Mesenchymal stem cell (in vitro differentiated cells and primary cell): ENCODE results near the gene TTLL8.
A peak's percentile ranks its signal among the peaks of the same experiment; 100 is the strongest.

Experiments
- DNase-seq: peaks from one replicate; pipeline ENCODE4 v3.0.0-alpha.2; 2013
- H2AFZ ChIP-seq: one replicate; pipeline ENCODE4 v1.6.1; 2013; ENCODE audit warnings: low read depth, mild to moderate bottlenecking, control low read depth, inconsistent platforms, low read length, moderate library complexity
- H2AK5ac ChIP-seq: 2 replicates; pipeline ENCODE4 v1.6.1; 2013; ENCODE audit warnings: low read length, moderate library complexity, mild to moderate bottlenecking, inconsistent platforms; ENCODE audit not compliant: severe bottlenecking
- H2BK120ac ChIP-seq: one replicate; pipeline ENCODE4 v1.6.1; 2013; ENCODE audit warnings: low read depth, mild to moderate bottlenecking, inconsistent platforms, low read length, moderate library complexity
- H2BK12ac ChIP-seq, 2 experiments: one replicate each; pipeline ENCODE4 v1.6.1; 2013; ENCODE audit warnings: inconsistent platforms in 2 of 2, low read length in 2 of 2, mild to moderate bottlenecking in 2 of 2, moderate library complexity in 2 of 2, control low read depth in 1 of 2
- H2BK15ac ChIP-seq: one replicate; pipeline ENCODE4 v1.6.1; 2013; ENCODE audit warnings: mild to moderate bottlenecking, low read depth, inconsistent platforms; ENCODE audit not compliant: poor library complexity, severe bottlenecking
- H2BK5ac ChIP-seq: 2 replicates; pipeline ENCODE4 v1.6.1; 2013; ENCODE audit warnings: low read depth, mild to moderate bottlenecking, low read length, control low read depth, inconsistent platforms; ENCODE audit not compliant: poor library complexity, severe bottlenecking
- H3K14ac ChIP-seq, 2 experiments: one replicate each; pipeline ENCODE4 v1.6.1; 2013; ENCODE audit warnings: inconsistent platforms in 2 of 2, low read length in 2 of 2, control low read depth in 1 of 2, mild to moderate bottlenecking in 1 of 2, moderate library complexity in 1 of 2
- H3K18ac ChIP-seq, 2 experiments: one replicate each; pipeline ENCODE4 v1.6.1; 2013; ENCODE audit warnings: inconsistent platforms in 2 of 2, low read length in 2 of 2, control low read depth in 1 of 2, low read depth in 1 of 2, mild to moderate bottlenecking in 1 of 2
- H3K23ac ChIP-seq, 2 experiments: one replicate each; pipeline ENCODE4 v1.6.1; 2013; ENCODE audit warnings: inconsistent platforms in 2 of 2, low read length in 2 of 2, mild to moderate bottlenecking in 2 of 2, moderate library complexity in 2 of 2, control low read depth in 1 of 2
- H3K27ac ChIP-seq: 2 replicates; pipeline ENCODE4 v1.5.1; 2013; ENCODE audit warnings: mild to moderate bottlenecking, moderate library complexity, low read length, control low read depth, inconsistent platforms; ENCODE audit not compliant: poor library complexity, severe bottlenecking
- H3K27me3 ChIP-seq, 2 experiments: 2 replicates each; pipeline versions ENCODE4 v1.6.1 to v1.7.0; 2013; ENCODE audit warnings: low read length in 2 of 2, mild to moderate bottlenecking in 2 of 2, moderate library complexity in 2 of 2, control low read depth in 1 of 2, inconsistent platforms in 1 of 2; ENCODE audit not compliant: control insufficient read depth in 1 of 2, insufficient read depth in 1 of 2
- H3K36me3 ChIP-seq, 2 experiments: 2 replicates each; pipeline versions ENCODE4 v1.6.1 to v1.7.0; 2013; ENCODE audit warnings: low read length in 2 of 2, control low read depth in 1 of 2, inconsistent platforms in 1 of 2, low read depth in 1 of 2, mild to moderate bottlenecking in 1 of 2; ENCODE audit not compliant: insufficient read depth in 2 of 2, control insufficient read depth in 1 of 2
- H3K4ac ChIP-seq, 2 experiments: one replicate each; pipeline ENCODE4 v1.6.1; 2013; ENCODE audit warnings: inconsistent platforms in 2 of 2, low read length in 2 of 2, mild to moderate bottlenecking in 2 of 2, moderate library complexity in 2 of 2, control low read depth in 1 of 2, low read depth in 1 of 2
- H3K4me1 ChIP-seq: 2 replicates; pipeline ENCODE4 v1.6.1; 2013; ENCODE audit warnings: low read depth, low read length, control low read depth; ENCODE audit not compliant: control insufficient read depth, insufficient read depth
- H3K4me2 ChIP-seq: 2 replicates; pipeline ENCODE4 v1.6.1; 2013; ENCODE audit warnings: low read length, mild to moderate bottlenecking, inconsistent platforms; ENCODE audit not compliant: poor library complexity, severe bottlenecking
- H3K4me3 ChIP-seq, 2 experiments: 2 replicates each; pipeline versions ENCODE4 v1.5.1 to v1.7.0; 2013; ENCODE audit warnings: low read length in 2 of 2, mild to moderate bottlenecking in 2 of 2, control low read depth in 1 of 2, low read depth in 1 of 2; ENCODE audit not compliant: insufficient read depth in 1 of 2
- H3K79me1 ChIP-seq: replicated peaks from 2 replicates; pipeline ENCODE4 v1.6.1; 2013; ENCODE audit warnings: mild to moderate bottlenecking, control low read depth, low read length, inconsistent platforms; ENCODE audit not compliant: poor library complexity, severe bottlenecking
- H3K9ac ChIP-seq: 2 replicates; pipeline ENCODE4 v1.7.0; 2013; ENCODE audit warnings: mild to moderate bottlenecking, low read length, moderate library complexity
- H3K9me3 ChIP-seq: 2 replicates; pipeline ENCODE4 v1.7.0; 2013; ENCODE audit warnings: mild to moderate bottlenecking, low read length; ENCODE audit not compliant: control insufficient read depth
- H4K8ac ChIP-seq: one replicate; pipeline ENCODE4 v1.6.1; 2013; ENCODE audit warnings: inconsistent platforms, mild to moderate bottlenecking, low read length, moderate library complexity
- H4K91ac ChIP-seq: one replicate; pipeline ENCODE4 v1.6.1; 2013; ENCODE audit warnings: mild to moderate bottlenecking, low read length, inconsistent platforms
- WGBS: methylation state at CpG from one replicate; pipeline ENCODE4 v1.1.7; 2013; ENCODE audit warnings: mixed read lengths; 5-methylcytosine and 5-hydroxymethylcytosine counted together

The TTLL8 gene

GRCh38 chr22:50016308-50016987, 41.6 kb downstream of the TTLL8 start:
- no peak overlapping the region for H4K8ac ChIP-seq
- no peak overlapping the region for H2AK5ac ChIP-seq
- no peak overlapping the region for H2BK120ac ChIP-seq
- H4K91ac ChIP-seq, result no peak overlapping the region
- no peak overlapping the region for H2AFZ ChIP-seq
- H3K9me3 ChIP-seq, result peaks cover 5% of the 10 kb centered on the region
- peak overlapping the region; percentile 18 for H2BK15ac ChIP-seq
- no peak overlapping the region for H3K4me3 ChIP-seq
- H2BK5ac ChIP-seq, result no peak overlapping the region
- peaks cover 6% of the 10 kb centered on the region for H3K4me1 ChIP-seq
- no peak overlapping the region for H3K4ac ChIP-seq
- peaks cover 71 to 83% of the 10 kb centered on the region in 2 experiments for H3K27me3 ChIP-seq
- H3K9ac ChIP-seq, result no peak overlapping the region
- no peak for DNase-seq
- H2BK12ac ChIP-seq, result no peak overlapping the region
- H3K27ac ChIP-seq, result no peak overlapping the region
- H3K36me3 ChIP-seq, result no peaks in the 10 kb centered on the region
- no peak overlapping the region for H3K23ac ChIP-seq
- no peaks in the 10 kb centered on the region for H3K79me1 ChIP-seq
- H3K18ac ChIP-seq, result no peak overlapping the region
- WGBS, result 91% methylated on average over 20 of the region's 20 CpGs
- no peak overlapping the region for H3K4me2 ChIP-seq
- H3K14ac ChIP-seq, result no peak overlapping the region

GRCh38 chr22:50015451-50016307, 42.4 kb downstream of the TTLL8 start:
- no peak overlapping the region for H2AK5ac ChIP-seq
- no peak overlapping the region for H2BK12ac ChIP-seq
- no peak overlapping the region for H3K4ac ChIP-seq
- H4K8ac ChIP-seq, result no peak overlapping the region
- H3K14ac ChIP-seq, result no peak overlapping the region
- H3K9me3 ChIP-seq, result peaks cover 5% of the 10 kb centered on the region
- H3K4me3 ChIP-seq, result no peak overlapping the region
- no peak overlapping the region for H2BK15ac ChIP-seq
- H4K91ac ChIP-seq, result no peak overlapping the region
- DNase-seq, result no peak
- WGBS, result 46% methylated on average over 24 of the region's 30 CpGs
- no peak overlapping the region for H3K4me2 ChIP-seq
- no peak overlapping the region for H3K27ac ChIP-seq
- no peak overlapping the region for H3K18ac ChIP-seq
- H2BK5ac ChIP-seq, result no peak overlapping the region
- H3K9ac ChIP-seq, result no peak overlapping the region
- H3K23ac ChIP-seq, result no peak overlapping the region
- no peak overlapping the region for H2BK120ac ChIP-seq
- no peaks in the 10 kb centered on the region for H3K36me3 ChIP-seq
- peaks cover 76 to 89% of the 10 kb centered on the region in 2 experiments for H3K27me3 ChIP-seq
- H2AFZ ChIP-seq, result no peak overlapping the region
- H3K4me1 ChIP-seq, result peaks cover 9% of the 10 kb centered on the region
- H3K79me1 ChIP-seq, result no peaks in the 10 kb centered on the region

GRCh38 chr22:50014655-50015401, 43.3 kb downstream of the TTLL8 start:
- Histone ChIP-seq H2AK5ac (no peak overlapping the region), H3K4me1 (peaks cover 9% of the 10 kb centered on the region), H3K79me1 (no peaks in the 10 kb centered on the region), H2AFZ (no peak overlapping the region), H3K9ac (no peak overlapping the region), H3K4ac (no peak overlapping the region), H2BK15ac (no peak overlapping the region), H3K23ac (no peak overlapping the region), H2BK5ac (no peak overlapping the region), H3K36me3 (no peaks in the 10 kb centered on the region), H3K18ac (no peak overlapping the region), H3K9me3 (peaks cover 5% of the 10 kb centered on the region), H3K27me3 (peaks cover 83 to 90% of the 10 kb centered on the region in 2 experiments), H3K4me2 (no peak overlapping the region), H2BK120ac (no peak overlapping the region), H3K14ac (no peak overlapping the region), H4K91ac (no peak overlapping the region), H2BK12ac (no peak overlapping the region), H3K27ac (no peak overlapping the region), H4K8ac (no peak overlapping the region), H3K4me3 (no peak overlapping the region)
- DNase-seq, result no peak
- 14% methylated on average over 40 of the region's 91 CpGs for WGBS

- Histone ChIP-seq H2AK5ac (no peak overlapping the region), H2BK15ac (no peak overlapping the region), H2BK120ac (no peak overlapping the region), H3K9ac (no peak overlapping the region), H3K18ac (no peak overlapping the region), H3K4ac (no peak overlapping the region), H3K4me2 (no peak overlapping the region), H3K36me3 (no peaks in the 10 kb centered on the region), H3K4me1 (peaks cover 9% of the 10 kb centered on the region), H2BK12ac (no peak overlapping the region), H4K91ac (no peak overlapping the region), H3K9me3 (peaks cover under 1% of the 10 kb centered on the region), H2AFZ (no peak overlapping the region), H3K4me3 (no peak overlapping the region), H3K23ac (peak overlapping the region in 1 of 2 experiments; percentile 70), H4K8ac (no peak overlapping the region), H3K27me3 (peaks cover 80 to 88% of the 10 kb centered on the region in 2 experiments), H2BK5ac (no peak overlapping the region), H3K79me1 (no peaks in the 10 kb centered on the region), H3K27ac (no peak overlapping the region), H3K14ac (no peak overlapping the region)
- 60% methylated on average over 15 of the region's 16 CpGs for WGBS
- DNase-seq, result no peak
Measured at GRCh38 chr22:50014053-50014501, 44.0 kb downstream of the TTLL8 start.
